AG20443 (cell line): ENCODE measurements around the gene MAGI1.

ENCODE experiments used
- DNase-seq: peaks from one replicate; pipeline ENCODE4 v3.0.0; 2012; ENCODE audit warnings: low spot score, mixed read lengths

The MAGI1 gene

DNA sequence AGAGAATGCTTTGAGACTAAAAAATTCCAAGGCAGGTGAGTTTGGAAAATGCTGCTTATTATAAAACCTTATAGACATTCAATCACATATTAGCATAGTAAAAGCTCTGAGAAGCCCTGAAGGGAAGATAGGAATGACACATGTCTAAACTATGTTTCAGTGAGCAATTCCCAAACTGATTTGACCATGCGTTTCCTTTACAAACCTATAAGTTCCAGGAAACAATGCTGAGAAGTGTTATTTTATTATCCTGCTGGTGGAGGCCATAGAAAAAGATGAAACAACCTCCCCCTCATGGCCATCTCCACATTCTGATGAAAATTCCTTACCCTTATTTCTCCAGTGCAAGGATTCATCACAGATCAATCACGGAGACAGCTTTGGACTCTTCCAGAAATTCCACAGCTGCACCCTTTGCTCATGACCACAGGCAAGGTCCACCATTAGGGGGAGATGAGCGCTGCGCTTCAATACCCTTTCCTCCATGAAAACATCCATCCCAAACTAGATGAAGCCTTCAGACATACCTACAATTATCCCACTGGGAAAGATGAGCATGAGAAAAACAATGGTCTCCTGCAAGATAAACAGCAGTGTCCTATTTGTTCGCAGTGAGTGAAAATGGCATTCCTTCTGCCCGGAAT is 372.1 kb downstream of the MAGI1 start:
- no peak for DNase-seq

DNA sequence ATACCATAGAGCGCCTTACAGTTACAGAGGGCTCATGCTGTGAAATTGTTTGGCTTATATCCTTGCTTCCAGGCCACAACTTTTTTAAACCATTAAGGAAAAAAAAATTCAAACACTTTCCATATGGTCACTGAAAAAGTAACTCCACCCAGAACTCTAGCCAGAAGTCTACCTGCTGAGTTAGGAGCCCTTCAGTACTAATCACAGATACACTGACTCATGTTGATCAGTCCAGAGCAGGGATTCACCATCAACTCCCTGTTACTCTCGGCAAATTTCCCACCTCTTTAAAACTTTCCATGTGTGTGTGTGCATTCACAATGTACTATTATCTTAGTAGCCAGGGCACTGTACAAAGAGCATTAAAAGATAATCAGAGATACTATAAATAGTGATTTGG is 372.8 kb downstream of the MAGI1 start:
- DNase-seq = no peak

DNA sequence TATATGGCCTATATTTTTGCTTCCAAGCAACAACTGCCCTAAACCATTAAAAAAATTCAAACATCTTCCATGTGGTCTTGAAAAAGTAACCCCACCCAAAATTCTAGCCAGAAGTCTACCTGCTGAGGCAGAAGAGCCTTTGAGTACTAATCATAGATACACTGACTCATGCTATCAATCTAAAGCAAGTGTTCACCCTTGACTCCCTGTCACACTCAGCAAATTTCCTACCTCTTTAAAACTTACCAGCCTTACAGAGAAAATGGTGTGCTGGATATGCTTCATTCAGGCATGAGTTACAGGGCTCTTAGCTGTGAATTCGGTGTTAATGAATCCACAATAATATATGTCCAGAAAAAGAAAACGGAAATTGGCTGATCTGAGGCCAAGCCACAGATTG is 373.8 kb downstream of the MAGI1 start:
- no peak for DNase-seq

DNA sequence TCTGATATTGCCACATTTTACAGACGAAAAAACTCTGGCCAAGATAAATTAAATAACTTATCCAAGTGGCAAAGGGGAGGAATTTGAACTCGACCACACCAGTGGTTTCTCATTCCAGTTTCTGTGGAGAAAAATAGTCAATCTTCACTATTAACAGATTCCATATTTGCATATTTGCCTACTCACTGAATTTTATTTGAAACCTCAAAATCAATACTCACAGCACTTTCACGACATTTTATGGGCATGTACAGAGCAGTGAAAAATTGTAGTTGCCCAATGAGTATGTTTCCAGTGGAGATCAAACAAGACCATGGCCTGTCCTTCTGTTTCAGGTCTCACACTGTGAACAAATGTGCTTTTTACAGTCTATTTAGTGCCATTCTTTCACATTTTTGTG is 374.3 kb downstream of the MAGI1 start:
- no peak for DNase-seq

DNA sequence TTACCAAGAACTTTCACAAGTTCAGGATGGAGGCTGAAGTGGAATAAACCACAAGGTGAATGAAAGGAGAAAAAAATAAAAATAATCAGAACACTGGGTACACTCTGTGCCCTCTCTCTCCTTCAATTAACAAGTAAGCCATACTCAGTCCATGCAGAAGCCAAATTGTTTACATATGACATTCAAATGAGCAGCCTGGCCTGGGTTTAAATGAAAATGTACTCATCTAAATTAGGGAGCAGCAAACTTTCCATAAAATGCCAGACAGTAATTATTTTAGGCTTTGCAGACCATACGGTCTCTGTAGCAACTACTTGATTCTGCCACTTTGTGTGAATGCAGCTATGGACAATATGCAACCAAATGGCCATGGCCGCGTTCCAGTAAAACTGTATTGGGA is 376.6 kb downstream of the MAGI1 start:
- no peak for DNase-seq

DNA sequence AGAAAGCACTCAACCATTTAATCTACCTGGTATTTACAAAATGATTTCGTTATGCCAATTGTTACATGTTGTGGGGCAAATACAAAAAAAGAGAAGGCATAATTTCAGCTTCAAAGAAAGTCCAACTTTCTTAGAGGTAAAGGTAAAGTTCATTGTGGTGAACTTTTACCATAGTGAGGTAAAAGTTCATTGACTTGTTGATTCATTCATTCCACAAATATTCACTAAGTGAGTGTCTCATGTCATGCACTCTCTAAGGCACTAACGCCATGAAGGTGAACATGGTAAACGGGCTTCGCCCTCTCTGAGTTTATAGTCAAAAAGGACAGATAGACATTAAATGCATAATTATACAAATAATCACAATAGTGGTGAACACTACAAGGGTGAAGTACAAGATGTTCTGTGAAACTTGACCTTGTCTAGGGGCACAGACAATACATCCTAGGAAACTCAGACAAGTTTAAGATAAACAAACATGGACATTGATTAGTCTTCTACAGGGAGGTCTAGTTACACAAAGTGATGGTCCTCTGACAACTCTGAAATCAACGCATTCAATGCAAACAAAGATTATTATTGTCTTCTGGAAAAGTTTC is 378.6 kb downstream of the MAGI1 start:
- DNase-seq = no peak

DNA sequence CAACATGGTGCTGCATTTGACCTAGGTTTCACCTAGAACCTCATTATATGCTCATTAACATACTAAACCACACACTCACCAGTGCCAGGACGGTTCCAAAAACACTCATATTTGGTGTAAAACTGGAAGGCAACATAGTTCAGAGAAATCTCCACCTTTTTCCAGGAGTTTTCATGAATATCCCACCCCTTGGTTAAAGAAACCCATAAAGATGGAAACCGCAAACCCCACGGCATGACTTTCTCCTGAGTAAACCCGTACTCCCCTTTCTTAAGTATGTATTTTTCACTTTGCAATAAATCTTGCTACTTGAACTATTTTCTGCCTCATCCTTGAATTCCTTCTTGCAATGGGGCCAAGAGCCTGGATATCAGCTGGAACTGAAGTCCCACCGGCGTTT is 379.3 kb downstream of the MAGI1 start:
- no peak for DNase-seq

DNA sequence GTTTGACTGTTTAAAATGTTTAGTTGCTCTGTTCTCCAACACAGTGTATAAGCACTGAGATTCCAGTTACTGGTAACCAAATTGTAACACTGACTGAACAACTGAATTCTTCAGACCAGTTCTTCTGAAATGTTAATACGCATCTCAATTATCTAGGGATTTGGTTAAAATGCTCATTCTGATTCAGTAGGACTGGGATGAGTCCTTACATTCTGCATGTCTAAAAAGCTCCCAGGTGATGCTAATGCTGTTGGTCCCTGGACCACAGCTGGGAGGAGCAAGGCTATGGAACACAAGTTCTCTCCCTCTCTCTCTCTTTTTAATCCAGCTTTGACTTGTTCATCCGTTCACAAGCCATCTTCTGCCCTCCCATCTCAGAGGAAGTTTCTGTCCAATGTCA is 380.3 kb downstream of the MAGI1 start:
- DNase-seq = no peak

DNA sequence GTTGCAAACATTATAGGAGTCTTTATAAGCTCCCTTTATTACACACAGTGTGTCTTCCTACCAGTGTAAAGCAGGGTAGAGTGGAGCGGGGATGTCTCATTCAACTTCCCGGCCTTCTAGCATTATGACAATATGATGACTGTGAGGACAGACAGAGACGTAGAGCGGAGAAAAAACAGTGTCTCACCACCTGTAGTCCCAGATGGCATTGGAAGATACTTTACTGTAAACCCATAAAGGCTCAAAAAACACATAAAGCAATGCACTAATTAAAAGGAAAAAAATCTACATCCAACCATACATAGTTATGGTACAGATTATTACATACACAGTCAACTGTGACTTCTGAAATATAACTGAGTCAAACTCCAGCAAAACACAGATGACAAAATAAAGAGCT is 383.7 kb downstream of the MAGI1 start:
- no peak for DNase-seq

DNA sequence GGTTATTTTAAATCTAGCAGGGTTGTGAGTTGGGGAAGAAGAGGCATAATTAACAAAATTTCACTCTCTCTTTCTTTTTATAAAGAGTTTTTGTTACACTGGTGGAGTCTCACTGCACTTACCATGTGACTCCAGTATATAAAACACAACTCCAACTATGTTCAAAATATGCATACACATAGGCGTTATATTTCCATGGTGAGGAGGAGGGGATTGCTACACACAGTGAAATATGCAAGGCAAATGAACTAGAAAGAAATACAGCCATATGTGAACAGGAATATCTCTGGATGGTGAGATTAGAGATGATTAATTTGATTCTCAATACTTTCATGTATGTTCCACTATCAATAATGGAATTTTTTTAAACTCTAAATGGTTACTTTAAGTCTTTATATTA is 385.0 kb downstream of the MAGI1 start:
- DNase-seq = no peak

DNA sequence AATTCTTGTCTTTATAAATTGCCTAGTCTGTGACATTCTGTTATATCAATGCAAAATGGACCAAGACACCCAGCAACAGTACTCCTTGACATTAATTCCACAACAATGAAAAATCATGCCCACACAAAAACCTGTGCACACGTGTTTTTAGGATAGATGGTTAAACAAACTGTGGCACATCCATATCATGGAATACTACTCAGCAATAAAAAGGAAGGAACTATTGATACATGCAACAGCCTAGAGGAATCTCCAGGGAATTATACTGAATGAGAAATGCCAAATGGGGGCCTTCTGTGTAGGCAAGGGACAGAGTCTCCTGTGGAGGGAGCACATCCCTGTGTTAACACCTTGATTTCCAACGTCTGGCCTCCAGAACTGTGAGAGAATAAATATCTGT is 388.5 kb downstream of the MAGI1 start:
- DNase-seq = no peak

DNA sequence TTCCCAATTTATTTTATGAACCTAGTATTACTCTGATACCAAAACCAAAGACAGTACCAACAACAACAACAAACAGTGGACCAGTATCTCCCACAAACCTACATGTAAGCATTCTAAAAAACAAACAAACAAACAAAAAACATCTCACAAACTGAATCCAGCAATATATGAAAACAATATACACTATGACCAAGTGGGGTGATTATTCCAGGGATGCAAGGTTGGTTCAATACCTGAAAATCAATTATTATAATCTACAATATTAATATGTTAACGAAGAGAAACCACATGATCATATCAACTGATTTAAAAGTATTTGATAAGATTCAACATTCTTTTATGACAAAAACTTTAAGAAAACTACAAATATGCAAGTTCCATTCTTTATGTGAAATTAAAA is 391.3 kb downstream of the MAGI1 start:
- DNase-seq = no peak

DNA sequence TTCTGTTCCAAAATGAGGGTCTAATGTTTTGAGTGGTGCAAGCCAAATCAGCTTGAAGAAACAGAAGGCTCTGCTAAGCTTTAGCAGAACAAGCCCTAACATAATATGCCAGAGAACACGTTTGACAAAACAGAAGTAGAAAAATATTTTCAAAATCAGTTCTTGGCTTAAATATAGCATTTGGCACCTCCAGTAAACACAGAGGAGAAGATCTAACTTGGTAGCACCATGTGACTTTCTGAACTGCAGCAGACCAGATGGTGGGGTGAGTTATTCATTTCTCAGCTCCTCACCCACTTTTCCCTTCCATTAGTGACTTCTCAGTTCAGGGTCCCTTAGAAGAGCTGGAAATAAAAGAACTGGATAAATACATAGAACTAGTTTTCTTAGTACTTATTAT is 395.8 kb downstream of the MAGI1 start:
- DNase-seq = no peak

DNA sequence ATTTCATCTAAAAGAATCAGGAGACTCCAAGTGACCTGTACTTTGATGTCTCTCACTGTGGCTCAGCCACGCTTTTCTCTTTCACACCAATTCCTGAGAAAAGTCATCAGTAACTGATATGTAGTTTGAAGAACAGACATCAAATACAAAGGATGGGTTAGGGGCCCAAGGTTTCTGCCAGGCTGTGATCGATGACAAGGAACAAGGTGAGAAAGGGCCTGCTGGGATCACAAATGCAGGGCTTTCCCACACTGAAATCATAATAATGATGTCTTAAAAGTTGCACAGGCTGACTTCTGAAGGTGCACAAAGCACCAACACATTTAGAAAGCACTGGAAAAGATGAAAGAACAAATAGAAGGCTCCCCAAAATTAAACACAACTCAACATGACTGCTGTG is 396.9 kb downstream of the MAGI1 start:
- DNase-seq = no peak

DNA sequence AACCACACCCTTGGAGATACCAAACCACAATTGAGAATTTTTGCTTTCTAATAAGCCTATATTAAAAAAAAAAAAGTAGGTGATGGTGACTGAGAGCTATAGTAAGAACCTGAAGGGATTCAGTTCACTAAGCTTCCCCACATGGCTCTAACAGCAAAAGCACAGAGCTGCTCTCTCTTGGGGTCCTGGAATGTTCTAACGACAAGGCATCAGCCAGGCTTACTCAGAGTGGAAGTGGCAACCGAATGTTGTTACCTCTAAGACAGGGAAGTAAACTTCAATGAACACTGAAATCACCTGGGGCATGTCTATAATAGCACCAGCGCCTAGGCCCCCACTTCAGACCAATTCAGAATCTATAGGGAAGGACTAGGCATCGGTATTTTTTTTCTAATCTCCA is 397.7 kb downstream of the MAGI1 start:
- no peak for DNase-seq

DNA sequence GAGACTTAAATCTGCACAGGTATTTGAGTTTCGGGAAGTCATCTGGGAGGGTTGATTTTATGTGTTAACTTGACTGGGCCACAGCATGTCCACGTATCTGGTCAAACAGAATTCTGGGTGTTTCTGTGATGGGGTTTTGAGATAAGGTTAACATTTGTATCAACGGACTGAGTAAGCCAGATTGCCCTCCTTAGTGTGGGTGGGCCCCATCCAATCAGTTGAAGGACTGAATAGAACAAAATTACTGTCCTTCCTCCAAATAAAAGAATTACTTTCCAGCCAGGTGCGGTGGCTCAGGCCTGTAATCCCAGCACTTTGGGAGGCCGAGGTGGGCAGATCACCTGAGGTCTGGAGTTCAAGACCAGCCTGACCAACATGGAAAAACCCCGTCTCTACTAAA is 399.3 kb downstream of the MAGI1 start:
- DNase-seq = no peak

DNA sequence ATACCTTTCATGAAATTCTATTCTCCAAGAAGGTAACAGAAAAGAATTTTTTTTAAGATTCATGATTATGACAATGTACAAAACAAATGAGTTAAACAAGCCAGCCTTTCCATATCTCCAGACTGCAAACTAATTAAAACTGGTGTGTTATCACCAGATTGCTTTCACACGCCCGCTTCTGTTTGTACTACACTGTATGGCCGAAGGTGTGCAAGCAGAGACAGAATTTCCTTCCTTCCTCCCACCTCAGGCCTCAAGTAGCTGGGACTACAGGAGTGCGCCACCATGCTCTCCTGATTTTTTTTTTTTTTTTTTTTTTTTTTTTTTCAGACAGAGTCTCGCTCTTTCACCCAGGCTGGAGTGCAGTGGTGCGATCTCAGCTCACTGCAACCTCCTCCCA is 400.4 kb downstream of the MAGI1 start:
- no peak for DNase-seq

DNA sequence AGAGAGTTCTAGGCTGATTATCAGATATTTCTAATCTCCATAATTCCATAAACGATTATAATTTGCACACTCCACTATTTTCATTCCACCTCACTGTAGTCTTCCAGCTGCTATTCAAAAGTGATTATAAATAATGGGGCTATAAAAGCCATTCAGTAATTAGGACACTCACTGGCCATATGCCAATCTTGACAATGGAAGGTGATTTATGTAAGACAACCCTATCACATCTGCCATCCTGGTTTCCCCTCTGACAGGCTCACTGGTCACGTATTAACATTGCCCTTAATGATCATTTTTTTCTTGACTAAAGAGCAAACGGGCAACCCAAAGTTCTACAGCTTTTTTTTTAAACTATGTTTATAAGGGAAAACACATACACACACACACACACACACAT is 402.4 kb downstream of the MAGI1 start:
- DNase-seq = no peak

DNA sequence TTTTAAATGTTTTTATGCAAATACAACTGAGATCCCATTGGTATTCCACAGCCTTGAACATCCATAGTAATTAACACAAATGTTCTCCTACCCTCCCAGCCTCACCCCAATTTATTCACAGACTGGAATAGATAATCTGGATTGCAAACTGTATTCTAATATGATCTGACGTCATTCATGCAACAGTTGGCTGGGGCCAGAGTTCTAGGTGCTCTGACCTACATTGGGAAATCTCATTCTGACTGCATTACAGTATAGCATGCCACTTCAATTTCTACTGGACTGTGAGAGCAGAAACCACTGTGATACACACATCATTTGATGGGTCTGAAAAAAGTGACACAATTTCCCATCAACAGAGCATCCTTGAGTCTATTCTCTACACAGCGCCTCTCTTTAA is 403.1 kb downstream of the MAGI1 start:
- DNase-seq = no peak

DNA sequence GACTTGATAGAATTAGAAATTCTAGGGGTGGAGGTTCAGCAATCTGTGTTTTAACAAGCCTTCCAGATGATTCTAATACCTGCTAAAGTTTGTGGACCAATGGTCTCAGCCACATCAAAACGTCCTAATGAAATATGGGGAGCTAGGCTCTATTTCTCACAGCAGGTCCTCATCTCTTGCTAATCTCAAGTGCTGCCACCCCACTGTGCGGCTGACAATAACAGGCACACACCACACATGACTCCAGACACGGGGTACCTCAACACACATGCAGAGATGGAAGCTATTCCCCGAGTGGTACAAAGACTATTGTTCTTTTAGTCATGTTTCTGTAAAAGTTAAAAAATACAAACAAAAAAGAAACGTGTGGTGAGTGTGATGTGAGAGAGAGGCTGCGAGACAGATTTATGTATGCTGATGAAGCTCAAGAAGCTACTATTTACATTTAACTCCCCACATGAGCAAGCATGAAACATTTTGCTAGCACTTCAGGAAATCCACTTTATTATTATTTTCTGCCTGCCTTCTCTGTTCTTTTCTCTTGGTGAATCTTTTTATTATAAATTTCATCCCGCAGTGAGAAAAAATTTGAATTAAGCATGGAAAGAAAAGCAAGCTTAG is 405.6 kb downstream of the MAGI1 start:
- no peak for DNase-seq

DNA sequence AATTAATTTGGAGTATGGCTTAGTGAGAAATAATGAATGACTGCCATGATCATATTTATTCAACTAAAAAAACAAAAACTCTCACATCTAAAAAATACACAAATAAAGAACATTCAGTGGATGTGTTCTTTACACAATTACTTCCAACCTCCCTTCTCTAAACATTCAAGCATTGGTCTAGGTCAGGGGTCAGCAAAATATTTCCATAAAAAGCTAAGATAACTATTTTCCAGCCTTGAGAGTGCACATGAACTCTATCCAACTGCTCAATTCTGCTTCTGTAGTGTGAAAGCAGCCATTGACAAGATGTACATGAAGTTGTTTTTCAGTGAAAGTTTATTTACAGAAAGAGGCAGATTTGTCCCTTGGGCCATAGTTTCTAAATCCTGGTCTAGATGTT is 406.3 kb downstream of the MAGI1 start:
- DNase-seq = no peak

DNA sequence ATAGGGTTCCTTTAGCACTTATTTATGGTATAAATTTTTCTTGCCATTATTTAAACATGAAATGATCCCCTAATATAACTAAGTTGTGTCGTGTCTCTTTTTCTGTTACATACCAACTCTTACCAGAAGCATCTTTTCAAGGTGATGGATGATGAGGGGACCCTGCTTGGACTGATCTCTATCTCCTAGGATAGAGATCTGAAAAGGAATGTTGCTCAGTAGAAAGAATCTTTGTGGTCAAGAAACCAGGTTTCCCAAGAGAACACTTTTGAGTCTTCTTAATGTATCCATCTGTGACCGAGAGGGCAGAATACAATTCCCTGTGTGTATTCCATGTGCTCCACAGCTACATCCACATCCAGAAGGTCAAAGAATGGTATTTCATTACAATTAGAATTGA is 409.7 kb downstream of the MAGI1 start:
- no peak for DNase-seq

DNA sequence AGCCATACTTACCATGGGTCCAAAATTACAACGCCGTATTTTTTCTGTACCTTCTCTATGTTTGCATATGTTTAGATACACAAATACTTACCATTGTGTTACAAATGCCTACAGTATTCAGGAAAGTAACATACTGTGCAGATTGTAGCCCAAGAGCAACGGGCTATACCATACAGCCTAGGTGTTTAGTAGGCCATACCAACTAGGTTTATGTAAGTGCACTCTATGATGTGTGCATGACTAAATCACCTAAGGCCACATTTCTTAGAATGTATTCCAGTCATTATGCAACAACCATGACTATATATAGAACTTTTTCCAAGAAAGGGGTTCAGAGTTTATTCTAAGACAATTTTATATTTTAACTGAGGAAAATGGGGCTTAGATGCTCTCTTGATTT is 411.7 kb downstream of the MAGI1 start:
- DNase-seq = no peak

DNA sequence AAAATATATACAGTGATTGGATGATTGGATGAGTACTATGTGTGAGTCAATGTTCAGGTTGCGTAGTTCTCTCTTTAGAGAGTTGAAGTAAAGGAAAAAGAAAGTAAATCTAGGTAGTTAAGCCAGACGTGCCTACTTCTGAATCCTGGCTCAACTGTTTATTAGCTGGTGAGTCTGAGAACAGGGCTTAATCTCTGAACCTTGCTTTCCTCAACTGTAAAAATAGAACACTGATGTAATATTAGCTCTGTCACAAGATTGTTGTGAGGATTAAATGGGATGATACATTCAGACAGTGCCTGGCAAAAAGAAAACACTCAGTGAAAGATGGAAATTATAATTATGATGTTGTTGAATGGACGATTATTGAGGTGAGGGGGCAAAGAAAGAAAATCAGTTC is 413.4 kb downstream of the MAGI1 start:
- DNase-seq = no peak
